HL-60 (cell line): ENCODE results near the gene TENM4.

Source experiments
- GABPA ChIP-seq: IDR thresholded peaks from 2 replicates; pipeline ENCODE4 v1.6.1; 2012; ENCODE audit warnings: low read depth
- POLR2AphosphoS5 ChIP-seq: IDR thresholded peaks from 2 replicates; pipeline ENCODE4 v1.6.1; 2012; ENCODE audit warnings: low read depth
- REST ChIP-seq: IDR thresholded peaks from 2 replicates; pipeline ENCODE4 v1.6.1; 2012; ENCODE audit warnings: low read depth; ENCODE audit not compliant: insufficient replicate concordance
- SPI1 ChIP-seq: IDR thresholded peaks from 2 replicates; pipeline ENCODE4 v1.6.1; 2012; ENCODE audit warnings: low read depth, mild to moderate bottlenecking, borderline replicate concordance
- TF ChIP-seq, protein P1 (sequence below): IDR thresholded peaks from one replicate; pipeline ENCODE4 v1.5.1; 2011; ENCODE audit warnings: low read length, control low read depth, inconsistent platforms; ENCODE audit not compliant: insufficient read depth

- TF ChIP-seq, protein P1, sequence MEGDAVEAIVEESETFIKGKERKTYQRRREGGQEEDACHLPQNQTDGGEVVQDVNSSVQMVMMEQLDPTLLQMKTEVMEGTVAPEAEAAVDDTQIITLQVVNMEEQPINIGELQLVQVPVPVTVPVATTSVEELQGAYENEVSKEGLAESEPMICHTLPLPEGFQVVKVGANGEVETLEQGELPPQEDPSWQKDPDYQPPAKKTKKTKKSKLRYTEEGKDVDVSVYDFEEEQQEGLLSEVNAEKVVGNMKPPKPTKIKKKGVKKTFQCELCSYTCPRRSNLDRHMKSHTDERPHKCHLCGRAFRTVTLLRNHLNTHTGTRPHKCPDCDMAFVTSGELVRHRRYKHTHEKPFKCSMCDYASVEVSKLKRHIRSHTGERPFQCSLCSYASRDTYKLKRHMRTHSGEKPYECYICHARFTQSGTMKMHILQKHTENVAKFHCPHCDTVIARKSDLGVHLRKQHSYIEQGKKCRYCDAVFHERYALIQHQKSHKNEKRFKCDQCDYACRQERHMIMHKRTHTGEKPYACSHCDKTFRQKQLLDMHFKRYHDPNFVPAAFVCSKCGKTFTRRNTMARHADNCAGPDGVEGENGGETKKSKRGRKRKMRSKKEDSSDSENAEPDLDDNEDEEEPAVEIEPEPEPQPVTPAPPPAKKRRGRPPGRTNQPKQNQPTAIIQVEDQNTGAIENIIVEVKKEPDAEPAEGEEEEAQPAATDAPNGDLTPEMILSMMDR = no peak
- no peak for TF ChIP-seq POLR2AphosphoS5
- no peak for TF ChIP-seq REST
- TF ChIP-seq GABPA = no peak
- TF ChIP-seq SPI1 = no peak
These were observed 358.6 kb downstream of the TENM4 start for GRCh38 chr11:79082280-79082679.
